IMR-90 (cell line): ENCODE data around the gene PGC. TPM values are rescaled to one million over a fixed set of nuclear protein-coding genes. Genes with fewer than 3 reads are reported as not detected.

Source experiments
- ATAC-seq: fragments of 200-7000 bp; cut with Tn5 transposase; 2 replicates; pipeline ENCODE4 v1.9.1; 2020; ENCODE audit warnings: low read depth, mild to moderate bottlenecking, moderate library complexity
- BruUV-seq: library from RNA; stranded (reverse); fragments of 400-500 nt; replicated peaks from 2 replicates; lab custom pipeline; 2021; lab: Mats Ljungman, UMichigan
- CTCF ChIA-PET: fragments of 300-600 bp; formaldehyde crosslinking; extraction: SDS; loops from one replicate; lab custom pipeline; 2021; ENCODE audit warnings: antibody characterized with exemption; lab: Yijun Ruan, JAX
- POLR2A ChIA-PET: fragments of 300-600 bp; sonication (Branson Sonifier 250); formaldehyde crosslinking; loops from one replicate; lab custom pipeline; 2022; ENCODE audit warnings: antibody characterized with exemption; ENCODE audit not compliant: unreplicated experiment; lab: Charles Lee
- DNase-seq: peaks from one replicate; pipeline ENCODE4 v3.0.0; 2013
- H2AFZ ChIP-seq: replicated peaks from 2 replicates; pipeline ENCODE3; 2013; ENCODE audit warnings: low read length, mild to moderate bottlenecking; ENCODE audit not compliant: poor library complexity
- H2AK5ac ChIP-seq: 2 replicates; pipeline ENCODE4 v1.6.1; 2013; ENCODE audit warnings: low read depth, low read length, inconsistent platforms
- H2AK9ac ChIP-seq: replicated peaks from 2 replicates; pipeline ENCODE3; 2013; ENCODE audit warnings: mild to moderate bottlenecking, low read depth, low read length, moderate library complexity; ENCODE audit not compliant: poor library complexity
- H2BK120ac ChIP-seq: 2 replicates; pipeline ENCODE4 v1.6.1; 2013; ENCODE audit warnings: low read depth, low read length, inconsistent platforms
- H2BK15ac ChIP-seq: 3 replicates; pipeline ENCODE4 v1.6.1; 2013; ENCODE audit warnings: low read depth, low read length, inconsistent platforms
- H2BK20ac ChIP-seq: 2 replicates; pipeline ENCODE4 v1.6.1; 2013; ENCODE audit warnings: low read depth, mild to moderate bottlenecking, inconsistent platforms, low read length, moderate library complexity
- H2BK5ac ChIP-seq: 2 replicates; pipeline ENCODE4 v1.6.1; 2013; ENCODE audit warnings: mild to moderate bottlenecking, low read depth, low read length, inconsistent platforms; ENCODE audit not compliant: poor library complexity, severe bottlenecking
- H3K14ac ChIP-seq: replicated peaks from 2 replicates; pipeline ENCODE4 v1.6.1; 2013; ENCODE audit warnings: low read depth, low read length, inconsistent platforms
- H3K18ac ChIP-seq: 2 replicates; pipeline ENCODE4 v1.6.1; 2013; ENCODE audit warnings: low read depth, low read length, control low read depth
- H3K23ac ChIP-seq: 2 replicates; pipeline ENCODE4 v1.6.1; 2013; ENCODE audit warnings: low read depth, low read length, inconsistent platforms
- H3K27ac ChIP-seq: 2 replicates; pipeline ENCODE4 v1.5.1; 2013; ENCODE audit warnings: mild to moderate bottlenecking, control low read depth, low read length; ENCODE audit not compliant: insufficient read depth
- H3K27me3 ChIP-seq: 2 replicates; pipeline ENCODE4 v1.6.1; 2013; ENCODE audit warnings: low read length; ENCODE audit not compliant: control insufficient read depth, insufficient read depth
- H3K36me3 ChIP-seq: 2 replicates; pipeline ENCODE4 v1.6.1; 2013; ENCODE audit warnings: low read length, mixed read lengths; ENCODE audit not compliant: control insufficient read depth, insufficient read depth
- H3K4ac ChIP-seq: 2 replicates; pipeline ENCODE4 v1.6.1; 2013; ENCODE audit warnings: low read depth, low read length, inconsistent platforms
- H3K4me1 ChIP-seq: 2 replicates; pipeline ENCODE4 v1.6.1; 2013; ENCODE audit warnings: low read length, mixed read lengths; ENCODE audit not compliant: control insufficient read depth, insufficient read depth
- H3K4me2 ChIP-seq: 2 replicates; pipeline ENCODE4 v1.6.1; 2013; ENCODE audit warnings: low read depth, mild to moderate bottlenecking, control low read depth, low read length, moderate library complexity
- H3K4me3 ChIP-seq: 2 replicates; pipeline ENCODE4 v1.5.1; 2013; ENCODE audit warnings: low read depth, mild to moderate bottlenecking, control low read depth, low read length, moderate library complexity; ENCODE audit not compliant: insufficient read depth
- H3K56ac ChIP-seq: 2 replicates; pipeline ENCODE4 v1.6.1; 2013; ENCODE audit warnings: low read length, inconsistent platforms; ENCODE audit not compliant: insufficient read depth; ENCODE audit errors: extremely low read depth
- H3K79me1 ChIP-seq, 2 experiments: 2 replicates each; pipeline ENCODE4 v1.6.1; 2013; ENCODE audit warnings: low read length in 2 of 2, inconsistent platforms in 1 of 2, low read depth in 1 of 2
- H3K9ac ChIP-seq: 2 replicates; pipeline ENCODE4 v1.6.1; 2013; ENCODE audit warnings: low read depth, low read length, control low read depth
- H3K9me1 ChIP-seq: 2 replicates; pipeline ENCODE4 v1.6.1; 2013; ENCODE audit warnings: low read length, inconsistent platforms; ENCODE audit not compliant: insufficient read depth
- H3K9me3 ChIP-seq: 2 replicates; pipeline ENCODE4 v1.6.1; 2013; ENCODE audit warnings: low read length; ENCODE audit not compliant: control insufficient read depth, insufficient read depth
- H4K20me1 ChIP-seq: 2 replicates; pipeline ENCODE4 v1.6.1; 2013; ENCODE audit warnings: low read length, inconsistent platforms; ENCODE audit not compliant: insufficient read depth
- H4K5ac ChIP-seq: 2 replicates; pipeline ENCODE4 v1.6.1; 2013; ENCODE audit warnings: mild to moderate bottlenecking, low read depth, low read length, control low read depth
- H4K8ac ChIP-seq, 2 experiments: 2 replicates each; pipeline ENCODE4 v1.6.1; 2013; ENCODE audit warnings: low read depth in 2 of 2, low read length in 2 of 2, control low read depth in 1 of 2, inconsistent platforms in 1 of 2
- H4K91ac ChIP-seq: 2 replicates; pipeline ENCODE4 v1.6.1; 2013; ENCODE audit warnings: low read depth, low read length, inconsistent platforms; ENCODE audit not compliant: insufficient read depth
- BHLHE40 ChIP-seq: fragments of 150-350 bp; IDR thresholded peaks from 2 replicates; pipeline ENCODE4 v1.6.1; 2016; ENCODE audit warnings: mild to moderate bottlenecking, low read depth, low read length
- CEBPB ChIP-seq: IDR thresholded peaks from 2 replicates; pipeline ENCODE4 v1.6.1; 2012; ENCODE audit warnings: low read depth, low read length, improper control_type of control experiment
- CHD1 ChIP-seq: IDR thresholded peaks from 2 replicates; pipeline ENCODE4 v1.6.1; 2012; ENCODE audit warnings: low read depth, low read length, improper control_type of control experiment
- CTCF ChIP-seq: conservative IDR thresholded peaks from 2 replicates; pipeline ENCODE4 v1.5.1; 2012; ENCODE audit warnings: mild to moderate bottlenecking, low read depth, low read length, improper control_type of control experiment
- ELK1 ChIP-seq: fragments of 150-350 bp; IDR thresholded peaks from 2 replicates; pipeline ENCODE4 v1.6.1; 2016; ENCODE audit warnings: low read depth, mild to moderate bottlenecking, low read length, moderate library complexity, borderline replicate concordance
- FOS ChIP-seq: fragments of 150-350 bp; IDR thresholded peaks from 2 replicates; pipeline ENCODE4 v1.6.1; 2016; ENCODE audit warnings: low read depth, low read length
- MAFK ChIP-seq: IDR thresholded peaks from 2 replicates; pipeline ENCODE4 v1.6.1; 2012; ENCODE audit warnings: low read depth, low read length, improper control_type of control experiment
- MAZ ChIP-seq: IDR thresholded peaks from 2 replicates; pipeline ENCODE4 v1.6.1; 2012; ENCODE audit warnings: low read depth, mild to moderate bottlenecking, low read length, improper control_type of control experiment, moderate library complexity, borderline replicate concordance
- MXI1 ChIP-seq: IDR thresholded peaks from 2 replicates; pipeline ENCODE4 v1.6.1; 2012; ENCODE audit warnings: low read depth, mild to moderate bottlenecking, low read length, moderate library complexity, borderline replicate concordance
- NFE2L2 ChIP-seq: fragments of 150-350 bp; IDR thresholded peaks from 2 replicates; pipeline ENCODE4 v1.6.1; 2016; ENCODE audit warnings: low read depth, mild to moderate bottlenecking, low read length
- POLR2A ChIP-seq: IDR thresholded peaks from 2 replicates; pipeline ENCODE4 v1.6.1; 2012; ENCODE audit warnings: mild to moderate bottlenecking, low read depth, low read length
- RAD21 ChIP-seq: IDR thresholded peaks from 2 replicates; pipeline ENCODE4 v1.6.1; 2012; ENCODE audit warnings: low read length, improper control_type of control experiment
- RCOR1 ChIP-seq: IDR thresholded peaks from 2 replicates; pipeline ENCODE4 v1.6.1; 2012; ENCODE audit warnings: mild to moderate bottlenecking, low read length, improper control_type of control experiment; ENCODE audit not compliant: insufficient replicate concordance
- RFX5 ChIP-seq: IDR thresholded peaks from 2 replicates; pipeline ENCODE4 v1.8.0; 2012; ENCODE audit warnings: low read depth, mild to moderate bottlenecking, low read length, moderate library complexity
- SMC3 ChIP-seq: fragments of 150-350 bp; IDR thresholded peaks from 2 replicates; pipeline ENCODE4 v1.6.1; 2016; ENCODE audit warnings: low read depth, mild to moderate bottlenecking, antibody characterized with exemption, low read length, moderate library complexity
- USF2 ChIP-seq: fragments of 150-350 bp; IDR thresholded peaks from 2 replicates; pipeline ENCODE4 v1.6.1; 2017; ENCODE audit warnings: mild to moderate bottlenecking, antibody characterized with exemption, low read length, low read depth
- WGBS, 2 experiments: methylation state at CpG; one replicate each; pipeline versions ENCODE4 v1.1.5 to v1.1.7; 2013; ENCODE audit warnings: missing lambda C conversion rate in 2 of 2; ENCODE audit not compliant: insufficient read length in 1 of 2; ENCODE audit errors: extremely low coverage in 2 of 2; 5-methylcytosine and 5-hydroxymethylcytosine counted together
- dilution Hi-C: fragments of 300-500 bp; cut with HindIII; formaldehyde crosslinking; loops from one replicate; pipeline ENCODE4 v1.14.3; 2018; ENCODE audit warnings: low sequenced_read_pairs; ENCODE audit not compliant: unreplicated experiment
- in situ Hi-C: fragments of 300-500 bp; cut with MboI; formaldehyde crosslinking; loops from 3 replicates; pipeline ENCODE4 v1.14.3; 2019; ENCODE audit warnings: low sequenced_read_pairs, inconsistent platforms, mixed read lengths
- intact Hi-C: fragments of 100-400 bp; cut with micrococcal nuclease; formaldehyde crosslinking; loops from 2 replicates; pipeline ENCODE4 v1.10.0; 2022
- polyA plus RNA-seq, 3 experiments: library from polyadenylated mRNA; depleted of rRNA; stranded (reverse); fragments of >200 nt; gene quantifications; 2 replicates each; pipeline ENCODE4 v1.2.3, GENCODE V29; 2012; ENCODE audit warnings: low replicate concordance in 1 of 3
- total RNA-seq: library from RNA; depleted of rRNA; stranded (reverse); fragments of >200 nt; gene quantifications from 2 replicates; pipeline ENCODE4 v1.2.3, GENCODE V29; 2012

The PGC gene
- total and polyA plus RNA-seq, 2 of the 4 experiments (the other 2 are of a cell fraction), result not detected

- H3K4ac ChIP-seq, result no peak overlapping the region; the same call in 1 of the 2 replicates
- no peak overlapping the region for H3K14ac ChIP-seq
- H4K8ac ChIP-seq, result no peak overlapping the region
- no peak for TF ChIP-seq MAFK
- no peak for TF ChIP-seq RFX5
- no peak for TF ChIP-seq RAD21
- TF ChIP-seq NFE2L2, result no peak
- no peak for TF ChIP-seq USF2
- no peak for TF ChIP-seq MXI1
- TF ChIP-seq CHD1, result no peak
- no peak for TF ChIP-seq MAZ
- TF ChIP-seq ELK1, result no peak
- no peak for TF ChIP-seq CEBPB
- TF ChIP-seq BHLHE40, result no peak
- no peak for TF ChIP-seq RCOR1
- no peak for TF ChIP-seq POLR2A
- no peak for TF ChIP-seq FOS
- TF ChIP-seq SMC3, result no peak
- no peak for TF ChIP-seq CTCF
- no peaks in the 10 kb centered on the region for H3K9me3 ChIP-seq
- no peak overlapping the region for H3K9ac ChIP-seq
- H3K4me2 ChIP-seq, result no peak overlapping the region
- in situ Hi-C loops (no loop called here), dilution Hi-C loops (no loop called here), intact Hi-C loops (no loop called here)
- H3K27me3 ChIP-seq, result no peaks in the 10 kb centered on the region
- DNase-seq (no peak), ATAC-seq (no peak)
- H3K27ac ChIP-seq, result no peak overlapping the region
- H3K9me1 ChIP-seq, result peaks cover 23% of the 10 kb centered on the region
- H2BK5ac ChIP-seq, result no peak overlapping the region
- H2AFZ ChIP-seq, result peak overlapping the region; percentile 32
- H2BK20ac ChIP-seq, result no peak overlapping the region
- WGBS, 2 experiments, result 82% methylated on average over 2 of the region's 3 CpGs; no CpG with 5 or more reads in 1 of the 2 experiments
- H3K4me3 ChIP-seq, result no peak overlapping the region
- no peaks in the 10 kb centered on the region for H4K20me1 ChIP-seq
- no TSS peak for BruUV-seq
- H3K23ac ChIP-seq, result no peak overlapping the region
- no peak overlapping the region for H4K5ac ChIP-seq
- no peak overlapping the region for H4K91ac ChIP-seq
- H2AK9ac ChIP-seq, result no peak overlapping the region
- no peak overlapping the region for H2BK120ac ChIP-seq
- H3K56ac ChIP-seq, result no peak overlapping the region
- no peaks in the 10 kb centered on the region for H3K36me3 ChIP-seq
- H3K4me1 ChIP-seq, result peaks cover 23% of the 10 kb centered on the region
- ChIA-PET CTCF (no interaction called here), POLR2A (no interaction called here)
- H2BK15ac ChIP-seq, result no peak overlapping the region
- peaks cover 12 to 25% of the 10 kb centered on the region in 2 experiments for H3K79me1 ChIP-seq
- H3K18ac ChIP-seq, result no peak overlapping the region
- no peak overlapping the region; the same call in 1 of the 2 replicates for H2AK5ac ChIP-seq
Observed at GRCh38 chr6:41727705-41728072, 19.5 kb downstream of the PGC start.
